NCI-H1436 treated with DMSO at 0.1 percent for 48 hours (cell line): ENCODE data around the gene MAGED4.
"Not testable (repeated sequence)": the region's sequence is repeated elsewhere in the genome, so short reads cannot be mapped to it uniquely, and the experiment has no call there.

ENCODE experiments used
- DNase-seq: peaks from one replicate; lab custom pipeline; 2025; lab: John Stamatoyannopoulos, UW

Gene MAGED4, protein sequence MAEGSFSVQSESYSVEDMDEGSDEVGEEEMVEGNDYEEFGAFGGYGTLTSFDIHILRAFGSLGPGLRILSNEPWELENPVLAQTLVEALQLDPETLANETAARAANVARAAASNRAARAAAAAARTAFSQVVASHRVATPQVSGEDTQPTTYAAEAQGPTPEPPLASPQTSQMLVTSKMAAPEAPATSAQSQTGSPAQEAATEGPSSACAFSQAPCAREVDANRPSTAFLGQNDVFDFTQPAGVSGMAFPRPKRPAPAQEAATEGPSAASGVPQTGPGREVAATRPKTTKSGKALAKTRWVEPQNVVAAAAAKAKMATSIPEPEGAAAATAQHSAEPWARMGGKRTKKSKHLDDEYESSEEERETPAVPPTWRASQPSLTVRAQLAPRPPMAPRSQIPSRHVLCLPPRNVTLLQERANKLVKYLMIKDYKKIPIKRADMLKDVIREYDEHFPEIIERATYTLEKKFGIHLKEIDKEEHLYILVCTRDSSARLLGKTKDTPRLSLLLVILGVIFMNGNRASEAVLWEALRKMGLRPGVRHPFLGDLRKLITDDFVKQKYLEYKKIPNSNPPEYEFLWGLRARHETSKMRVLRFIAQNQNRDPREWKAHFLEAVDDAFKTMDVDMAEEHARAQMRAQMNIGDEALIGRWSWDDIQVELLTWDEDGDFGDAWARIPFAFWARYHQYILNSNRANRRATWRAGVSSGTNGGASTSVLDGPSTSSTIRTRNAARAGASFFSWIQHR

DNA sequence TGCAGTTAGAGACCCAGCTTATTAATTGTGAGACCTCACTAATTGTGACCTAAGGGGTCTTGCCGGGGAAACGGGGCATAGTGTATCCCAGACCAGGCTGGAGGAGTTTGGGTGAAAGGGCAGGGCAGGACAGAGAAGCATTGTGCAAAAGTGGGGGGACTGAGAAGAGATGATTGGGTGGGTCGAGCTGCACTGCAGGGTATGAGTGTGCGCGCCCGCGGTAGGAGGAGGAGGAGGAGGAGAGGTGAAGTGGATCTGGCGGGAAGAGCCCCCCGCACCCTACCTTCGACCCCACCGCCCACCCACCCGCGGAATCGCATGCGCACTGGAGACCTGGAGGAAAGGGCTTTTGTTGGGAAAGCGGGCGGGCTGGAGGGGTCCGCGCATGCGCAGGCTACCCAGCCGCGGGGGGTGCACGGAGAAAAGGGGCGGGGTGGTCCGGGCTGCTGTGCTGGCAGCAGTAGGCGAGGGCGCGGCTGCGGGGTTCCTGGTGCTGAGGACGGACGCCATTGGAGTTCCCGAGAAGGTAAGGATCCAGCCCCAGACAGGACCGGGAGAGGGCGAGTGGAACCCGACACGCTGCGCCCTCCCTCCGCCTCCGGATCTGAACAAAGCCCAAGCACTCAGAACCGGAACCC lies at the start of gene MAGED4:
Gene MAGED4 (plus strand): TSS at position 449 of the 638 bp plus-strand sequence. CDS start 1,035 bp downstream, outside the sequence.
- DNase-seq: not testable (repeated sequence)

DNA sequence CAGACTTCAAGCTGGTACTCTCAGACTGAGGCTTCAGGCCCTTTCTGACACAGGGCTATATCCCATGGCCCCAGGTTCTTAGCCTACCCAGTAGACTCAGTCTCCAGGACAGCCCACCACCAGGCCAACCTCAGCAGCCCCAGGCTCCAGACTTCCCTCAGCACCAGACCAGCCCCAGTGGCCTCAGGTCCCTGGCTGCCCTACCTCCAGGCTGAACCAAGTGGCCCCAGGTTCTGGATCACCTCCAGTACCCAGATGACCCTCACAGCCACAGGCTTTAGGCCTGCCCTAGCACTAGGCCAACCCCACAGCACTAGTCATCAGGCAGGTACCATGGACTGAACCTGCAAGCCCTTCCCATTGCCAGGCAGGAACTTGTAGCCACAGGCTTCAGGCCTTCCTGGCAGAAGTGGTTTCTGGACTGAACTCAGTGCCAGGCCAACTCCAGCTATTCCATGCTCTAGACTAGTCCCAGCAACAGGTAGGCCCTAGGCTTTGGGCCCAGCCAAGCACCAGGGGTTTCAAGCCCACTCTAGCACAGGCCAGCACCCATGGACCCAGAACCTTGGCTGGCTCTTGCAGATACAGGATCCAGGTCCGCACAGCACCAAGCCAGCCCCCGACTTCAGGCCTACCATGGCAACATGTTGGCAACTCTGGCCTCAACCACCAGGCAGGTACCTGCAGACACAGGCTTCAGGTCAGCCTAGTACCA lies 45.7 kb upstream of the MAGED4 start:
- no peak for DNase-seq

DNA sequence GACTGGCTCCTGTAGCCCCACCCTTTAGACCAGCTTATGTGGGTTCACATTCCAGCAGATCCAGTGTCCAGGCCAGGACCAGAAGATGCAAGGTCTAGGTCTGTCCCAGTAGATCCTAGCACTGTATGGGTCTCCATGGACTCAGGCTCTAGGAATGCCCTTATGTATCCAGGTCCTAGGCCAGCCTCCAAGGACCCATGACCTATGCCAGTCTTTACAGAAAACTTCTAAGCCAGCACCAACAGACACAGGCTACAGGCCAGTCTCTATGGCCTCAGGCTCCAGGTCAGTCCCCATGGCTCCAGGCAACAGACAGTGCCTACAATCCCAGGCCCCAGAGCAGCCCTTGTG lies 45.2 kb upstream of the MAGED4 start:
- no peak for DNase-seq

DNA sequence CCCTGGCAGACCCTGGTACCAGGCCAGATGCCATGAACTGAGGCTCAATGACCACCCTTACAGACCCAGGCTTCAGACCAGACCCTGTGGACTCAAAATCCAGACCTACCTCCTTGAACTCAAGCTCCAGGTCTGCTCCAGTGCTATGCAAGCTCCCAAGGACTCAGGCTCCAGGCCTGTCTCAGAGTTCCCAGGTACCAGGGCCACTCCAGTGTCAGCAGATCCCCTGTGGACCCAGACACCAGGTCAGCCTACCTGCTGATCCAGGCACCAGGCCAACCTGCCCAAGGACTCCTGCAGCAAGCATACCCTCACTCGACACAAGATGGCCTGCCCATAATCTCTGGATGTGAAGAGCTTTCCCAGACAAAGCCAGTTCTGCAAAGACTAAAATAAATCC lies 44.7 kb upstream of the MAGED4 start:
- DNase-seq: no peak

DNA sequence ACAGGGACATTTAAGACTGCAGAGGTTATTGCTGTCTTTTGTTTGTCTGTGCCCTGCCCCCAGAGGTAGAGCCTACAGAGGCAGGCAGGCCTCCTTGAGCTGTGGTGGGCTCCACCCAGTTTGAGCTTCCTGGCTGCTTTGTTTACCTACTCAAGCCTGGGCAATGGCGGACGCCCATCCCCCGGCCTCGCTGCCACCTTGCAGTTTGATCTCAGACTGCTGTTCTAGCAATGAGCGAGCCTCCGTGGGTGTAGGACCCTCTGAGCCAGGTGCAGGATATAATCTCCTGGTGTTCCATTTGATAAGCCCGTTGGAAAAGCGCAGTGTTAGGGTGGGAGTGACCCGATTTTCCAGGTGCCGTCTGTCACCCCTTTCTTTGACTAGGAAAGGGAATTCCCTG lies 34.0 kb upstream of the MAGED4 start:
- DNase-seq: not testable (repeated sequence)

DNA sequence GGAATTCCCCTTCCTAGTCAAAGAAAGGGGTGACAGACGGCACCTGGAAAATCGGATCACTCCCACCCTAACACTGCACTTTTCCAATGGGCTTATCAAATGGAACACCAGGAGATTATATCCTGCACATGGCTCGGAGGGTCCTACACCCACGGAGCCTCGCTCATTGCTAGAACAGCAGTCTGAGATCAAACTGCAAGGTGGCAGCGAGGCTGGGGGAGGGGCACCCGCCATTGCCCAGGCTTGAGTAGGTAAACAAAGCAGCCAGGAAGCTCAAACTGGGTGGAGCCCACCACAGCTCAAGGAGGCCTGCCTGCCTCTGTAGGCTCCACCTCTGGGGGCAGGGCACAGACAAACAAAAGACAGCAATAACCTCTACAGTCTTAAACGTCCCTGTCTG lies 24.5 kb upstream of the MAGED4 start:
- not testable (repeated sequence) for DNase-seq

DNA sequence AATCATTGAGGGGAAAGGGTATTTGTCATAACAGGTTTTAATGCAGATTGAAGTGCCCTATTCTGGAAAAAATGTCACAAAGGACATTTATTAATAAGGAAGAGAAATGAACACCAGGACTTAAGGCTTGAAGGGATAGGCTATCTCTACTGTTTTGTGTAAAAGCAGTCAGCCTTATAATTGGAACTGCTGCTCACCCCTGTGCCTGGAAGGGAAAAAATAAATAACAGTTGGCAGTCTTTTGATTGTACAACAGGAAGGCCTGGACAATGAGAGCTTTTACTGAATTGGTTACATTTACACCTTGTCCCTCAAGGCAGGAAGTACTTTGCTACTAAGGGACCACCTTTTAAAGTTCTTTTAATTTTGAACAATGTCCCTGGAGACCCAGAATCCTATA lies 17.8 kb upstream of the MAGED4 start:
- no peak for DNase-seq

DNA sequence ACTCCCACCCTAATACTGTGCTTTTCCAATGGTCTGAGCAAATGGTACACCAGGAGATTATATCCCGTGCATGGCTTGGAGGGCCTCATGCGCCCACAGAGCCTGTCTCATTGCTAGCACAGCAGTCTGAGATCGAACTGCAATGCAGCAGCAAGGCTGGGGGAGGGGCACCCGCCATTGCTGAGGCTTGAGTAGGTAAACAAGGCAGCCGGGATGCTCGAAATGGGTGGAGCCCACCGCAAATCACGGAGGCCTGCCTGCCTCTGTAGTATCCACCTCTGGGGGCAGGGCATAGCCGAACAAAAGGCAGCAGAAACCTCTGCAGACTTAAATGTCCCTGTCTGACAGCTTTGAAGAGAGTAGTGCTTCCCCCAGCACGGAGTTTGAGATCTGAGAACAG lies 13.6 kb upstream of the MAGED4 start:
- DNase-seq: not testable (repeated sequence)

DNA sequence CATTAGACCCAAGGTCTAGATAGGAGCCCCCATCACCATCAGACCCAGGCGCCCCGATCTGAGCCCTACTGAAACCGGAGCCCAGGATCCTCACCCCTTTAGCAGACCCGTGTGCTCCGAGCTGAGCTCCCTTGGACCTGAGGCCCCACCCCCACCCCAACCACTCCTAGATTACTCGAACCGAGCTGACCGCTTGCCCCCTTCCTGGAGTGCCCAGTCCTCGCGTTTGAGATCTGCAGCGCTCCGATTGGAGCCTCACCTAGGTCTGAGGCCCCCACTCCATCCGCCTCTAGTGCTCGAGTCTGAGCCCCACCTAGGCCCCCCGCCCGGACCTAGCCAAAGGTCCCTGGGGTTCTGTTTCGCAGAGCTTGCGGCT lies 378 bp downstream of the MAGED4 start:
- DNase-seq: not testable (repeated sequence)

DNA sequence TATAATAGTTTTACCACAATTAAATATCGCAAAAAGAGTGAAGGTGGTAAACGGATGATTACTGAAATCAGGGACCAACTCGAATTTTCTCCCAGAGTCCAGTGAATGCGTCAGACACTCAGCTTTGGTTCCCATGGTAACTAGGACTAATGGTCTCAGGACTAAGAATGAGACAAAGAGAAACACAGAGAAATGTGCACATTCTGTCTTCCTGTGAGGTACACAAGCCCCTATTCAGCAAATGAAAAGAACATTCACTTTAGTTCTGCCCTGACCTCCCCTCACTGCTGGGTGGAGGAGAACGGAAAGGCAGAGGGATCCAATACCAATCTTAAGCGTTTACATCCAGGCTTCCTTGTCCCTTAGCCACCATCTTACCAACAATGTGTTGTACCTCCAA lies 26.7 kb downstream of the MAGED4 start:
- DNase-seq: not testable (repeated sequence)

DNA sequence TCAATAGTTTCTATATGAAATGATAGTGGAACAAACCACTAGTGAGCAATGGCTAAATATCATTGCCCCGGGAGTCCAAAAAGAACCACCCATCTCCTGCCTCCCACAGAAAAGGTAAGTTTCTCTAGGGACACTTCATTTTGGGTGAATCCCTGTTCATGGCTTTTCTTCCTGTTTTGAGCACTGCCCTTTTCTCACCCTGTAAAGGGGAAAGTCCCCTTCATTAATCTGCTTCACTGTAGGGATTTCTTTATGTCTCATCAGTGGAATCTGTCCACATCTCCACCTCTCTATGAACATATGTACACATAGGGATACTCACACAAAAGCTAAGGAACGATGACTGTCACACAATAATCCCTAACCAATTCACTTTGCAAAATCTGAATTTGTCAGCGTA lies 28.6 kb downstream of the MAGED4 start:
- DNase-seq: no peak

DNA sequence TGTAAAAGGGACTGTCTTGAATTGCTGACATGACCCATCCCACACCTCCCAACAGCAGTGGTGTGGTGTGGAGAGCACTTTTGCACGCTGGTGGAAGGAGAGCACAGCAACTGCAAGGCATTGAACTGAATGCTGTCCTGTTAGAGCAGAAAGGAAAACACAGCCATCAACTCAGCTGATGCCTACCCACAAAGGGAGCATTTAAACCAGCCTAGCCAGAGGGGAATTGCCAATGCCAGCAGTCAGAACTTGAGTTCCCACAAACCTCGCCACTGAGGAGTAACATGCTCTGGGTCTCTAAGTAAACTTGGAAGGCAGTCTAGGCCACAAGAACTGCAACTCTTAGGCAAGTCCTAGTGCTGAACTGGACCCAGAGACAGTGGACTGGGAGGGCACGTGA lies 31.9 kb downstream of the MAGED4 start:
- DNase-seq: no peak

DNA sequence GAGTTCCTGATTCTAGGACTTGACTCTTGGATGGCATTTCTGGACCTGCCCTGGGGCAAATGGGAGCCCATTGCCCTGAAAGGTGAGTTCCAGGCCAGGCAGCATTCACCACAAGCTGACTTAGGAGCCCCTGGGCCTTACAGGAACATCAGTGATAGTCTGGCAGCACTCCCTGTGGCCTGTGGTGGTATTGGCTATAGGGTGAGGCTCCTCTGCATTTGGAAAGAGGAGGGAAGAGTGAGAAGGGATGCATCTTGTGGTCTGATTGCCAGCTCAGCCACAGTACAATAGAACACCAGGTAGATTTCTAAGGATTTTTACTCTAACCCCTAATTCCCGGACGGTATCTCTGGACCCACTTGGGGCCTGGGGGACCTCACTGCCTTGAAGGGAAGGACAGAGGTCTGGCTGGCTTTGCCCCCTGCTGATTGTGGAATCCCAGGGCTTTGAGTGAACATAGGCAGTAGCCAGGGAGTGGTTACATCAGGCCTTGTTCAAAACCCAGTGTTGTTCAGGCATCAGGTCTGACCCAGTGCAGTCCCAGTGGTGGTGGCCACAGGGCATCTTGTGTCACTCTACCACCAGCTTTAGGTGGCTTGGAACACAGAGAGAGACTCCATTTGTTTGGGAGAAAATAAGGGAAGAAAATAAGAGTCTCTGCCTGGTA lies 32.9 kb downstream of the MAGED4 start:
- DNase-seq: no peak

DNA sequence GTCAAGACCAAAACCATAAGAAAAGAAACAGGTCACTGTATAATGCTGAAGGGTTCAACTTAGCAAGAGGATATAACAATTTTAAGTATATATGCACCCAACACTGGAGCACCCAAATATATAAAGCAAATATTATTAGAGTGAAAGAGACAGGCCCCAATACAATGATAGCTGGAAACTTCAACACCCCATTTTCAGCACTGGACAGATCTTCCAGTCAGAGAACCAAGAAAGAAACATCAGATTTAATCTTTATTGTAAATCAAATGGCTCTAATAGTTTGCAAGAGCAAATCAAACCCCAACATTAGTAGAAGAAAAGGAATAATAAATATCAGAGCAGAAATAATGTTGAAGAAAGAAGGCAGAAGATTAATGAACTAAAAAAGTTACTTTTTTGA lies 36.2 kb downstream of the MAGED4 start:
- DNase-seq: no peak
